Measurements from ENCODE around the gene GP1BB.

The GP1BB gene

GRCh38 chr22:19679522-19680101 is 43.7 kb upstream of the GP1BB start:
- Histone ChIP-seq H3K27ac (no peak overlapping the region), H3K4me3 (no peak overlapping the region)

GRCh38 chr22:19680287-19680881 is 43.0 kb upstream of the GP1BB start:
- no peak for TF ChIP-seq CTCF (IDR thresholded peaks at IDR 0.05)
- H3K27ac ChIP-seq: no peak overlapping the region
- no peak for DNase-seq (ENCODE audit: low spot score)
- no peak overlapping the region for H3K4me3 ChIP-seq

More at GRCh38 chr22:19679522-19680101, 43.7 kb upstream of the GP1BB start:
- TF ChIP-seq CTCF (IDR thresholded peaks at IDR 0.05): peak; percentile 68
- no peak for DNase-seq (ENCODE audit: low spot score)

GRCh38 chr22:19680911-19681862 is 42.2 kb upstream of the GP1BB start:
- no peak for DNase-seq (ENCODE audit: low spot score)
- Histone ChIP-seq H3K27ac (no peak overlapping the region), H3K4me3 (no peak overlapping the region)
- no peak for TF ChIP-seq CTCF (IDR thresholded peaks at IDR 0.05)

- no peak for DNase-seq (ENCODE audit: low spot score)
- Histone ChIP-seq H3K27ac (no peak overlapping the region), H3K4me3 (no peak overlapping the region)
- no peak for TF ChIP-seq CTCF (IDR thresholded peaks at IDR 0.05)
Observed at GRCh38 chr22:19681863-19682245, 41.5 kb upstream of the GP1BB start.

- TF ChIP-seq CTCF (IDR thresholded peaks at IDR 0.05): no peak
- H3K4me3 ChIP-seq: no peak overlapping the region
Observed at GRCh38 chr22:19686946-19687345, 36.4 kb upstream of the GP1BB start.

GRCh38 chr22:19687561-19688300 is 35.6 kb upstream of the GP1BB start:
- Histone ChIP-seq H3K4me3 (no peak overlapping the region), H3K27ac (no peak overlapping the region)
- DNase-seq (ENCODE audit: low spot score): no peak
- no peak for TF ChIP-seq CTCF (IDR thresholded peaks at IDR 0.05)

More at GRCh38 chr22:19686946-19687345, 36.4 kb upstream of the GP1BB start:
- no peak overlapping the region for H3K27ac ChIP-seq
- no peak for DNase-seq (ENCODE audit: low spot score)
